H1 (cell line): ENCODE data around the gene ADGRA3. TPM values are rescaled to one million over a fixed set of nuclear protein-coding genes. Genes with fewer than 3 reads are reported as not detected.

Source experiments
- CTCF ChIA-PET: fragments of 300-600 bp; sonication (Branson Sonifier 250); formaldehyde crosslinking; loops from one replicate; lab custom pipeline; 2021; ENCODE audit not compliant: partially characterized antibody; lab: Charles Lee
- POLR2A ChIA-PET: fragments of 300-600 bp; sonication (Branson Sonifier 250); formaldehyde crosslinking; loops from one replicate; lab custom pipeline; 2021; ENCODE audit warnings: inconsistent platforms; ENCODE audit not compliant: partially characterized antibody; lab: Charles Lee
- DNase-seq, 2 experiments: peaks; one replicate each; pipeline versions ENCODE4 v3.0.0 to v3.0.0-alpha.2; 2010 to 2022; ENCODE audit warnings: low spot score in 2 of 2, low read depth in 1 of 2, mixed read lengths in 1 of 2
- FAIRE-seq: peaks from 2 replicates; lab custom pipeline; 2011; peaks lifted over from hg19 to GRCh38; lab: Jason Lieb, UNC
- H2AFZ ChIP-seq: 2 replicates; pipeline ENCODE4 v1.8.1; 2012; ENCODE audit warnings: low read length, inconsistent platforms
- H2AK5ac ChIP-seq: 2 replicates; pipeline ENCODE4 v1.6.1; 2013; ENCODE audit warnings: low read depth, low read length
- H2BK120ac ChIP-seq: replicated peaks from 2 replicates; pipeline ENCODE3; 2013; ENCODE audit warnings: low read depth, low read length, inconsistent platforms
- H2BK12ac ChIP-seq: 2 replicates; pipeline ENCODE4 v1.6.1; 2013; ENCODE audit warnings: low read depth, low read length
- H2BK15ac ChIP-seq: 2 replicates; pipeline ENCODE4 v1.6.1; 2013; ENCODE audit warnings: low read length
- H2BK20ac ChIP-seq: 2 replicates; pipeline ENCODE4 v1.6.1; 2013; ENCODE audit warnings: low read length
- H2BK5ac ChIP-seq: 2 replicates; pipeline ENCODE4 v1.6.1; 2013; ENCODE audit warnings: low read depth, low read length
- H3K14ac ChIP-seq: 2 replicates; pipeline ENCODE4 v1.6.1; 2013; ENCODE audit warnings: inconsistent platforms; ENCODE audit not compliant: insufficient read length
- H3K18ac ChIP-seq: 2 replicates; pipeline ENCODE4 v1.6.1; 2013; ENCODE audit warnings: low read length; ENCODE audit errors: extremely low read depth
- H3K23ac ChIP-seq: 2 replicates; pipeline ENCODE4 v1.6.1; 2013; ENCODE audit warnings: inconsistent platforms; ENCODE audit not compliant: insufficient read length
- H3K23me2 ChIP-seq: 2 replicates; pipeline ENCODE4 v1.6.1; 2013; ENCODE audit warnings: low read depth, low read length
- H3K27ac ChIP-seq: 2 replicates; pipeline ENCODE4 v1.6.1; 2011; ENCODE audit warnings: low read depth, low read length, inconsistent platforms
- H3K27me3 ChIP-seq, 4 experiments: replicated peaks in 1 of 4; 1 replicate in 1 of 4; 2 replicates in 3 of 4; pipeline versions ENCODE4 v1.6.1 to v1.8.1; 2011 to 2013; ENCODE audit warnings: low read length in 3 of 4, mild to moderate bottlenecking in 3 of 4, inconsistent platforms in 2 of 4, mixed read lengths in 2 of 4, moderate library complexity in 1 of 4; ENCODE audit not compliant: control insufficient read depth in 3 of 4, insufficient read depth in 3 of 4; ENCODE audit errors: extremely low read depth in 1 of 4
- H3K36me3 ChIP-seq, 4 experiments: 2 replicates each; pipeline versions ENCODE4 v1.6.1 to v1.8.1; 2011 to 2013; ENCODE audit warnings: mild to moderate bottlenecking in 4 of 4, low read length in 3 of 4, moderate library complexity in 2 of 4, control low read depth in 1 of 4, inconsistent platforms in 1 of 4; ENCODE audit not compliant: insufficient read depth in 4 of 4, control insufficient read depth in 2 of 4
- H3K4ac ChIP-seq: replicated peaks from 2 replicates; pipeline ENCODE3; 2013; ENCODE audit warnings: low read length, low read depth, mixed read lengths, inconsistent platforms; ENCODE audit not compliant: insufficient read length
- H3K4me1 ChIP-seq, 4 experiments: replicated peaks in 1 of 4; 1 replicate in 1 of 4; 2 replicates in 3 of 4; pipeline versions ENCODE4 v1.6.1 to v1.8.1; 2011 to 2013; ENCODE audit warnings: low read length in 3 of 4, inconsistent platforms in 2 of 4, mixed read lengths in 1 of 4; ENCODE audit not compliant: insufficient read depth in 4 of 4, control insufficient read depth in 3 of 4
- H3K4me2 ChIP-seq, 2 experiments: 2 replicates each; pipeline versions ENCODE4 v1.6.1 to v1.8.1; 2011 to 2013; ENCODE audit warnings: low read depth in 2 of 2, low read length in 2 of 2, control low read depth in 1 of 2, inconsistent platforms in 1 of 2, mild to moderate bottlenecking in 1 of 2; ENCODE audit not compliant: insufficient read depth in 1 of 2
- H3K4me3 ChIP-seq, 4 experiments: fragments of 200-600, 300-600 bp in 1 of 4; sonication (generic), shearing (Covaris generic), sonication (Bioruptor Twin) in 1 of 4; 2 replicates each; pipeline versions ENCODE4 v1.5.1 to v1.8.1; 2011 to 2016; ENCODE audit warnings: low read length in 4 of 4, low read depth in 3 of 4, control low read depth in 2 of 4, inconsistent platforms in 2 of 4, mild to moderate bottlenecking in 2 of 4, mixed read lengths in 1 of 4, moderate library complexity in 1 of 4; ENCODE audit not compliant: insufficient read depth in 2 of 4; ENCODE audit errors: extremely low read depth in 1 of 4
- H3K56ac ChIP-seq: replicated peaks from 2 replicates; pipeline ENCODE3; 2013; ENCODE audit warnings: low read depth, mild to moderate bottlenecking, mixed read lengths, low read length, inconsistent platforms; ENCODE audit not compliant: insufficient read length
- H3K79me1 ChIP-seq: 2 replicates; pipeline ENCODE4 v1.6.1; 2013; ENCODE audit warnings: low read depth, low read length, control low read depth
- H3K79me2 ChIP-seq, 2 experiments: 2 replicates each; pipeline versions ENCODE4 v1.6.1 to v1.8.1; 2012 to 2013; ENCODE audit warnings: low read length in 2 of 2, mild to moderate bottlenecking in 2 of 2, inconsistent platforms in 1 of 2; ENCODE audit not compliant: insufficient read depth in 2 of 2, control insufficient read depth in 1 of 2
- H3K9ac ChIP-seq, 4 experiments: replicated peaks in 1 of 4; 1 replicate in 1 of 4; 2 replicates in 3 of 4; pipeline versions ENCODE4 v1.6.1 to v1.8.1; 2011 to 2013; ENCODE audit warnings: low read depth in 3 of 4, low read length in 3 of 4, control low read depth in 2 of 4, mild to moderate bottlenecking in 2 of 4, moderate library complexity in 2 of 4, inconsistent platforms in 1 of 4; ENCODE audit errors: extremely low read depth in 1 of 4
- H3K9me3 ChIP-seq, 2 experiments: 2 replicates each; pipeline versions ENCODE4 v1.6.1 to v1.8.1; 2012 to 2013; ENCODE audit warnings: mild to moderate bottlenecking in 2 of 2, moderate library complexity in 2 of 2, control low read depth in 1 of 2, inconsistent platforms in 1 of 2, low read depth in 1 of 2, low read length in 1 of 2, mixed read lengths in 1 of 2; ENCODE audit not compliant: insufficient read depth in 2 of 2
- H4K20me1 ChIP-seq, 2 experiments: replicated peaks in 1 of 2; 2 replicates each; pipeline versions ENCODE3 to v1.8.1; 2011 to 2013; ENCODE audit warnings: inconsistent platforms in 2 of 2, low read length in 2 of 2, mild to moderate bottlenecking in 1 of 2; ENCODE audit not compliant: insufficient read depth in 2 of 2, control insufficient read depth in 1 of 2
- H4K5ac ChIP-seq: 2 replicates; pipeline ENCODE4 v1.6.1; 2013; ENCODE audit warnings: low read length, low read depth, mixed read lengths, inconsistent platforms; ENCODE audit not compliant: insufficient read length
- H4K8ac ChIP-seq: 2 replicates; pipeline ENCODE4 v1.8.0; 2013; ENCODE audit warnings: mild to moderate bottlenecking, moderate library complexity, low read length, inconsistent platforms; ENCODE audit not compliant: insufficient read depth; ENCODE audit errors: extremely low read depth
- H4K91ac ChIP-seq: replicated peaks from 2 replicates; pipeline ENCODE3; 2013; ENCODE audit warnings: low read length, mixed read lengths, inconsistent platforms; ENCODE audit not compliant: insufficient read length
- CHD2 ChIP-seq: IDR thresholded peaks from 2 replicates; pipeline ENCODE4 v1.6.1; 2012; ENCODE audit warnings: low read length, improper control_type of control experiment
- KDM4A ChIP-seq: IDR thresholded peaks from one replicate; pipeline ENCODE4 v1.7.1; 2012; ENCODE audit warnings: low read depth, mild to moderate bottlenecking, moderate library complexity, low read length, inconsistent platforms; ENCODE audit not compliant: severe bottlenecking
- POLR2A ChIP-seq, 2 experiments: IDR thresholded peaks; 1 replicate in 1 of 2; 2 replicates in 1 of 2; pipeline ENCODE4 v1.6.1; 2011; ENCODE audit warnings: low read depth in 2 of 2, low read length in 2 of 2, mild to moderate bottlenecking in 2 of 2; ENCODE audit errors: control extremely low read depth in 1 of 2
- POLR2AphosphoS5 ChIP-seq: IDR thresholded peaks from 2 replicates; pipeline ENCODE4 v1.6.1; 2011; ENCODE audit warnings: low read depth, low read length
- whole genome bisulfite sequencing, 2 experiments: shearing (Covaris generic) in 1 of 2; methylation state at CpG; one replicate each; pipeline versions ENCODE4 v1.1.6 to v1.1.7; 2013 to 2015; ENCODE audit warnings: low lambda C conversion rate in 2 of 2, mixed read lengths in 2 of 2, inconsistent platforms in 1 of 2, low coverage in 1 of 2, missing lambda C conversion rate in 1 of 2; ENCODE audit not compliant: insufficient replicate concordance in 2 of 2, insufficient coverage in 1 of 2, insufficient read length in 1 of 2; ENCODE audit errors: extremely low coverage in 1 of 2, missing lambda C conversion rate in 1 of 2; 5-methylcytosine and 5-hydroxymethylcytosine counted together
- polyA plus RNA-seq, 7 experiments: library from polyadenylated mRNA; depleted of rRNA in 3 of 7; stranded (reverse) in 5 of 7; unstranded in 2 of 7; fragments of >200 nt in 5 of 7; fragments of 200-250 nt in 2 of 7; gene quantifications; 1 replicate in 5 of 7; 2 replicates in 1 of 7; 4 replicates in 1 of 7; pipeline versions ENCODE4 v1.2.1 to v1.2.3, GENCODE V29; 2011 to 2013; ENCODE audit warnings: missing spikeins in 2 of 7, mixed read lengths in 2 of 7
- total RNA-seq: library from RNA; stranded (reverse); fragmentation: NEBNext Ultra II Directional; extraction: Animal tissue kit (Norgen Biotek cat#: 25700); gene quantifications from 2 replicates; pipeline ENCODE4 v1.2.1, GENCODE V29; 2021
- TF ChIP-seq, protein P1 (sequence below), 3 experiments: IDR thresholded peaks; 1 replicate in 2 of 3; 2 replicates in 1 of 3; pipeline versions ENCODE4 v1.5.1 to v1.6.1; 2011; ENCODE audit warnings: low read length in 3 of 3, mild to moderate bottlenecking in 3 of 3, inconsistent platforms in 2 of 3, low read depth in 1 of 3, moderate library complexity in 1 of 3; ENCODE audit not compliant: insufficient read depth in 1 of 3; ENCODE audit errors: control extremely low read depth in 1 of 3

Gene ADGRA3
- total and polyA plus RNA-seq, 2 of the 8 experiments (the other 6 are each of a cell fraction or from before 2014, with no cell fraction given), result 31.5 to 63.0 TPM

- ChIA-PET POLR2A (no interaction called here), CTCF (no interaction called here)
- Histone ChIP-seq H2BK20ac (no peak overlapping the region), H3K56ac (no peak overlapping the region), H2BK120ac (no peak overlapping the region), H3K4me2 (no peak overlapping the region), H3K36me3 (no peaks in the 10 kb centered on the region; a peak in 1 of 8 replicates), H3K14ac (no peak overlapping the region), H2BK5ac (no peak overlapping the region), H3K23me2 (no peaks in the 10 kb centered on the region), H3K79me2 (no peaks in the 10 kb centered on the region), H4K5ac (no peak overlapping the region), H2AFZ (no peak overlapping the region), H4K8ac (no peak overlapping the region), H3K4me3 (no peak overlapping the region), H2AK5ac (no peak overlapping the region), H3K18ac (no peak overlapping the region), H3K23ac (no peak overlapping the region), H3K9me3 (no peaks in the 10 kb centered on the region; a peak in 1 of 4 replicates), H3K79me1 (no peaks in the 10 kb centered on the region), H3K4ac (no peak overlapping the region), H4K91ac (no peak overlapping the region), H2BK12ac (no peak overlapping the region), H3K9ac (no peak overlapping the region), H3K27ac (no peak overlapping the region), H4K20me1 (no peaks in the 10 kb centered on the region), H3K4me1 (no peaks in the 10 kb centered on the region), H2BK15ac (no peak overlapping the region), H3K27me3 (no peaks in the 10 kb centered on the region)
- FAIRE-seq (no peak), DNase-seq (no peak)
- WGBS, 2 experiments, result 0% methylated on average over 1 of the region's 1 CpG; no CpG with 5 or more reads in 1 of the 2 experiments
- no peak for TF ChIP-seq KDM4A
- no peak for TF ChIP-seq CHD2
- no peak for TF ChIP-seq POLR2A (IDR thresholded peaks at IDR 0.05; ENCODE audit: control extremely low read depth in 1 of 2, low read depth in 2 of 2, low read length in 2 of 2)
- TF ChIP-seq, protein P1, sequence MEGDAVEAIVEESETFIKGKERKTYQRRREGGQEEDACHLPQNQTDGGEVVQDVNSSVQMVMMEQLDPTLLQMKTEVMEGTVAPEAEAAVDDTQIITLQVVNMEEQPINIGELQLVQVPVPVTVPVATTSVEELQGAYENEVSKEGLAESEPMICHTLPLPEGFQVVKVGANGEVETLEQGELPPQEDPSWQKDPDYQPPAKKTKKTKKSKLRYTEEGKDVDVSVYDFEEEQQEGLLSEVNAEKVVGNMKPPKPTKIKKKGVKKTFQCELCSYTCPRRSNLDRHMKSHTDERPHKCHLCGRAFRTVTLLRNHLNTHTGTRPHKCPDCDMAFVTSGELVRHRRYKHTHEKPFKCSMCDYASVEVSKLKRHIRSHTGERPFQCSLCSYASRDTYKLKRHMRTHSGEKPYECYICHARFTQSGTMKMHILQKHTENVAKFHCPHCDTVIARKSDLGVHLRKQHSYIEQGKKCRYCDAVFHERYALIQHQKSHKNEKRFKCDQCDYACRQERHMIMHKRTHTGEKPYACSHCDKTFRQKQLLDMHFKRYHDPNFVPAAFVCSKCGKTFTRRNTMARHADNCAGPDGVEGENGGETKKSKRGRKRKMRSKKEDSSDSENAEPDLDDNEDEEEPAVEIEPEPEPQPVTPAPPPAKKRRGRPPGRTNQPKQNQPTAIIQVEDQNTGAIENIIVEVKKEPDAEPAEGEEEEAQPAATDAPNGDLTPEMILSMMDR (IDR thresholded peaks at IDR 0.05; ENCODE audit: control extremely low read depth in 1 of 3, insufficient read depth in 1 of 3, low read depth in 1 of 3, low read length in 3 of 3), result no peak
- no peak for TF ChIP-seq POLR2AphosphoS5
Measured at GRCh38 chr4:22345055-22345454, 170.8 kb downstream of the ADGRA3 start.
